ENCODE results near the gene DNAH9.

The DNAH9 gene

DNA sequence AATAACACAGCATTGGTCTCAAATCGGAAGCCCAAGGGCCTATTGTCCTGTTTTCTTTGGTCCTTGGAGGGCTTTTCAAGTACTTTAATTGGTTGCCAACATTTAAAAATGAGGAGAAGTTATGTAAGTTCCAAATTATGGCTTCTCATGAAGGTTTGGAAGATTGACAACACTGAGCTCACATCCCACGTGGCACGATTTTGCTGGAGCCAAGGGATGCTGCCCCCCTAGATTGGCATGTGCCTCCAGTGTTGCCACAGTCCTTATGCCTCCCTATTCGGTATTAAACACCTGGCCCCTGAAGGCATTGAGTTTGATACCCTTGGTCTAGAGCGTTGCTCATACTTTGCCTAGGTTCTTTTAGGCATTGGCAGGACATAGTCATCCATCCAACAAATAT lies 291.0 kb downstream of the DNAH9 start:
- no peaks in the 10 kb centered on the region for H3K27me3 ChIP-seq (ENCODE audit: control insufficient read depth in 2 of 2, insufficient read depth in 2 of 2, low read length in 2 of 2)
- no peaks in the 10 kb centered on the region for H3K36me3 ChIP-seq (ENCODE audit: control insufficient read depth in 2 of 2, insufficient read depth in 2 of 2, low read length in 2 of 2)
- no peak overlapping the region for H3K4me3 ChIP-seq (ENCODE audit: low read length in 2 of 2)
- no peak overlapping the region for H3K9ac ChIP-seq (ENCODE audit: low read depth in 1 of 2, low read length in 2 of 2)
- no peak overlapping the region for H3K27ac ChIP-seq (ENCODE audit: low read depth in 2 of 2, low read length in 2 of 2)
- no peaks in the 10 kb centered on the region for H3K9me3 ChIP-seq (ENCODE audit: control insufficient read depth in 2 of 2, low read length in 2 of 2)
- no peaks in the 10 kb centered on the region for H3K4me1 ChIP-seq (ENCODE audit: control insufficient read depth in 2 of 2, insufficient read depth in 2 of 2, low read length in 2 of 2)

DNA sequence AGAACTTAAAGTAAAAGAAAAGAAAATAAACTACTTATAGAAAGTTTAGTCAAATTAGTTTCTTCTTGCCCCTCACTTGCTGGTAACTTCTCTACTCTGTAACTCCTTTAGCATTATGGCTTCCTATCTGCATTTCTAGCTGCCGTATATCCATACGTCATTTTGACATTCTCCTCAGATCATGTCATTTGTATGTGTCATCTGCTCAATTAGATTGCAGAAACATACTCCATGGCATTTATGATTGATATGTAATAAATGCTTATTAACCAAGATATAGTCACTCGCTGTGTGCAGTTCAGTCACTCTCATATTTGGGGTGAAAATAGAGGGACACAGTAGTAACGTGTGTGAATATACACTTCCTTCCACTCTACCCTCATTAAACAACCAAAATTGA lies 295.6 kb downstream of the DNAH9 start:
- H3K4me1 ChIP-seq (ENCODE audit: control insufficient read depth in 2 of 2, insufficient read depth in 2 of 2, low read length in 2 of 2): no peaks in the 10 kb centered on the region
- H3K36me3 ChIP-seq (ENCODE audit: control insufficient read depth in 2 of 2, insufficient read depth in 2 of 2, low read length in 2 of 2): no peaks in the 10 kb centered on the region
- no peaks in the 10 kb centered on the region for H3K9me3 ChIP-seq (ENCODE audit: control insufficient read depth in 2 of 2, low read length in 2 of 2)
- no peak overlapping the region for H3K9ac ChIP-seq (ENCODE audit: low read depth in 1 of 2, low read length in 2 of 2)
- no peak overlapping the region for H3K27ac ChIP-seq (ENCODE audit: low read depth in 2 of 2, low read length in 2 of 2)
- H3K4me3 ChIP-seq (ENCODE audit: low read length in 2 of 2): no peak overlapping the region
- no peaks in the 10 kb centered on the region for H3K27me3 ChIP-seq (ENCODE audit: control insufficient read depth in 2 of 2, insufficient read depth in 2 of 2, low read length in 2 of 2)

DNA sequence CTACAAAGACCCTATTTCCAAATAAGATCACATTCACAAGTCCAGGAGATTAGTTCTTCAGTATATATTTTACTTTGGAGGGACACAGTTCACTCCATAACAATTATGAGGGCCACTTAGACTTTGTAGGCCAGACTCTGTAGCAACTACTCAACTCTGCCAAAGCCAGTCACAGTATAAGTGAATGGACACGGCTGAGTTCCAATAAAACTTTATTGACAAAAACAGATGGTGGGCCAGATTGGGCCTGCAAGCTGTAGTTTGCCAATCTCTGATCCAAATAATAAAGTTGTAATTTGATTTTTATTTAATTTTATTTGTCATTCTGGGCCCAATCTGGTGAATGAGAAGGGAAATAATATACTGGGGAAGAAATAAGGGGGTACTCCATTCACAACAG lies 297.9 kb downstream of the DNAH9 start:
- Histone ChIP-seq H3K36me3 (ENCODE audit: control insufficient read depth in 2 of 2, insufficient read depth in 2 of 2, low read length in 2 of 2) (no peaks in the 10 kb centered on the region), H3K9me3 (ENCODE audit: control insufficient read depth in 2 of 2, low read length in 2 of 2) (no peaks in the 10 kb centered on the region), H3K27ac (ENCODE audit: low read depth in 2 of 2, low read length in 2 of 2) (no peak overlapping the region), H3K4me3 (ENCODE audit: low read length in 2 of 2) (no peak overlapping the region), H3K4me1 (ENCODE audit: control insufficient read depth in 2 of 2, insufficient read depth in 2 of 2, low read length in 2 of 2) (no peaks in the 10 kb centered on the region), H3K9ac (ENCODE audit: low read depth in 1 of 2, low read length in 2 of 2) (no peak overlapping the region), H3K27me3 (ENCODE audit: control insufficient read depth in 2 of 2, insufficient read depth in 2 of 2, low read length in 2 of 2) (no peaks in the 10 kb centered on the region)

DNA sequence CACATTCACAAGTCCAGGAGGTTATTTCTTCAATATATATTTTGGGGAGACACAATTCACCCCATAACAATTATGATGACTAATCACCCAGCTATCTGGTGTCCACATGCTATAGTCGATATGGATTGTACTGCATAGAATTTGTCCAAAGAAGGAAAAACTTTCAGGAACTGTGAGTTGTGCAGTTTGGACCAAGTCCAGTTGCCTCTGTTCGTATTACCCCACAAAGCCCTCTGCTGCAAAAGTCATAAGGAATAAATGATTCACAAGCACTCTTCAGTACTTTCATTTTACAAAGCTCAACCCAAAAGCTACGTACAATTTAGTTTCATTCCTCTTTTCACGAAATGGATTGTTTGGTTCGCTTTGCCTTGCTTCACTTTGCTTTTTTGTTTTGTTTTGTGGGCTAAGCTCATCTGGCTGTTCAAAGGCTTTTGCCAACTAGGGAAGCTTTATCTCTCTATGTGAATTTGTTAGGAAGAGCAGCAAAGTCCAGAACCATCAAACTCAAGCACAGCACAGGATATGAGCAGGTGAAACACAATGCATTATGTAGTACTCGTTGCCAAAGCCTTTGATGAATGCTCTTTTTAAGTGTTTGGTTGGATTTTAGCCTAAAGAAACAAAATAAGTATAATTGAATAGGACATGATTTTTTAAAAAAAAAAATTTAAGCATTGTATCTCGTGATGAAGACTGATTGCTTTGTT lies 300.4 kb downstream of the DNAH9 start:
- no peaks in the 10 kb centered on the region for H3K9me3 ChIP-seq (ENCODE audit: control insufficient read depth in 2 of 2, low read length in 2 of 2)
- no peaks in the 10 kb centered on the region for H3K36me3 ChIP-seq (ENCODE audit: control insufficient read depth in 2 of 2, insufficient read depth in 2 of 2, low read length in 2 of 2)
- H3K4me1 ChIP-seq (ENCODE audit: control insufficient read depth in 2 of 2, insufficient read depth in 2 of 2, low read length in 2 of 2): no peaks in the 10 kb centered on the region
- no peaks in the 10 kb centered on the region for H3K27me3 ChIP-seq (ENCODE audit: control insufficient read depth in 2 of 2, insufficient read depth in 2 of 2, low read length in 2 of 2)
- no peak overlapping the region for H3K9ac ChIP-seq (ENCODE audit: low read depth in 1 of 2, low read length in 2 of 2)
- H3K4me3 ChIP-seq (ENCODE audit: low read length in 2 of 2): no peak overlapping the region
- no peak overlapping the region for H3K27ac ChIP-seq (ENCODE audit: low read depth in 2 of 2, low read length in 2 of 2)

DNA sequence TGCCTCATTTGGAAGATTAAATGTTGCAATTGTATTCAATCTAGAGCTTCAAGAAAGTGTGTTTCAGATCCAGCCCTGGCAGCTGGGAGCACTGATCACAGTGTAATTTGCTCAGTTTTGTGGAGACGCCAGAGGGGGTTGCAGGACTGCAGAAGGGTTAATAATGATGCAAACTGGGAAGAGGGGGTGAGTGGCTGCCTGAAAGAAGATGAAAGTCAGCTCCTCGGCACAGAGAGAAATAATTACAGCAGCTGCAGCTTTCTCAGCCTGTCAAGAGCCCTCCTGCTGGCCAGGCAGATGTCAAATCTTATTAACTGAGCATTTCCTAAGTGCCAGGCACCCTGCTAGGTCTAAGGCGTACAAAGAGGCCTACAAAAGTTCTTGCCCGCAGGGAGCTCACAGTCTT lies 301.3 kb downstream of the DNAH9 start:
- Histone ChIP-seq H3K9ac (ENCODE audit: low read depth in 1 of 2, low read length in 2 of 2) (no peak overlapping the region), H3K27me3 (ENCODE audit: control insufficient read depth in 2 of 2, insufficient read depth in 2 of 2, low read length in 2 of 2) (no peaks in the 10 kb centered on the region), H3K27ac (ENCODE audit: low read depth in 2 of 2, low read length in 2 of 2) (no peak overlapping the region), H3K9me3 (ENCODE audit: control insufficient read depth in 2 of 2, low read length in 2 of 2) (no peaks in the 10 kb centered on the region), H3K4me3 (ENCODE audit: low read length in 2 of 2) (no peak overlapping the region), H3K4me1 (ENCODE audit: control insufficient read depth in 2 of 2, insufficient read depth in 2 of 2, low read length in 2 of 2) (no peaks in the 10 kb centered on the region), H3K36me3 (ENCODE audit: control insufficient read depth in 2 of 2, insufficient read depth in 2 of 2, low read length in 2 of 2) (no peaks in the 10 kb centered on the region)

DNA sequence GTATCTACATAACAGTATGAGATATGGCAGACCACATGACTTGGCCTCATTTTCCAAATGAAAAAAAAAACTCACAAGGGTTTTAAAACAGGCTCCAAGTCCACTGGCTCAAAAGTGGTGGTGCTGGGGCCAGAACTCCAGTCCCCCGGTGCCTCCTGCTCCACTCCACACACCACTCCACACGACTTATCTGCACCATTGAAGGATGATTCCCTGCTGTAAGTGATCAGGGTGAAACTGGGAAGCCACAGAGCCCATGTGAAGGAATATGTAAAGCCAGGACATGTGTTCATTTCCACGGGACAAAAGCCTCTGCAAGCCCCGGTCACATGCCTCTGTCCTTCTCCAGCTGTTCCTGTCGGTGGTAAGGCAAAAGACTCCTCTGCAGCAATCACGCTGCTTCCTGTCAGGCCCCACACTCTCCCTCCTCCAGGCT lies 301.8 kb downstream of the DNAH9 start:
- Histone ChIP-seq H3K4me1 (ENCODE audit: control insufficient read depth in 2 of 2, insufficient read depth in 2 of 2, low read length in 2 of 2) (no peaks in the 10 kb centered on the region), H3K27ac (ENCODE audit: low read depth in 2 of 2, low read length in 2 of 2) (no peak overlapping the region), H3K4me3 (ENCODE audit: low read length in 2 of 2) (no peak overlapping the region), H3K27me3 (ENCODE audit: control insufficient read depth in 2 of 2, insufficient read depth in 2 of 2, low read length in 2 of 2) (no peaks in the 10 kb centered on the region), H3K9me3 (ENCODE audit: control insufficient read depth in 2 of 2, low read length in 2 of 2) (no peaks in the 10 kb centered on the region), H3K9ac (ENCODE audit: low read depth in 1 of 2, low read length in 2 of 2) (no peak overlapping the region), H3K36me3 (ENCODE audit: control insufficient read depth in 2 of 2, insufficient read depth in 2 of 2, low read length in 2 of 2) (no peaks in the 10 kb centered on the region)

DNA sequence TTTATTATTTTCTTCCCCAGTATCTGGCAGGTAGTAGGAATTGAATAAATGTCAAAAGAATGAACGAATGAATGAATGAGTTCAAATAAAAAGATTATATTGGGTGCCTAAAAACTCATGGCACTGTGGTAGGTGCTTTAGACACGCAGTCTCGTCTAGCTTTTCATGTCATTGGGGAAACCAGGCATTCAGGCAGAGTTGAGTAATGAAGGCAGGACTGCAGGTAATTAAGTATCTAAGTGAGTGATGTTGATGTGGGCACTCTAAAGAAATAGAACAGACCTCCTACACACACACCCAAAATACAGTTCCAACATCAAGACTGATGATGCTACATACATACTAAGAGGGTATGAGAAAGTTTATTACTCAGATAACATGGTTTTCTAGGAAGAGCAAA lies 302.4 kb downstream of the DNAH9 start:
- Histone ChIP-seq H3K9ac (ENCODE audit: low read depth in 1 of 2, low read length in 2 of 2) (no peak overlapping the region), H3K4me3 (ENCODE audit: low read length in 2 of 2) (no peak overlapping the region), H3K4me1 (ENCODE audit: control insufficient read depth in 2 of 2, insufficient read depth in 2 of 2, low read length in 2 of 2) (no peaks in the 10 kb centered on the region), H3K36me3 (ENCODE audit: control insufficient read depth in 2 of 2, insufficient read depth in 2 of 2, low read length in 2 of 2) (no peaks in the 10 kb centered on the region), H3K27ac (ENCODE audit: low read depth in 2 of 2, low read length in 2 of 2) (no peak overlapping the region), H3K9me3 (ENCODE audit: control insufficient read depth in 2 of 2, low read length in 2 of 2) (no peaks in the 10 kb centered on the region), H3K27me3 (ENCODE audit: control insufficient read depth in 2 of 2, insufficient read depth in 2 of 2, low read length in 2 of 2) (no peaks in the 10 kb centered on the region)

DNA sequence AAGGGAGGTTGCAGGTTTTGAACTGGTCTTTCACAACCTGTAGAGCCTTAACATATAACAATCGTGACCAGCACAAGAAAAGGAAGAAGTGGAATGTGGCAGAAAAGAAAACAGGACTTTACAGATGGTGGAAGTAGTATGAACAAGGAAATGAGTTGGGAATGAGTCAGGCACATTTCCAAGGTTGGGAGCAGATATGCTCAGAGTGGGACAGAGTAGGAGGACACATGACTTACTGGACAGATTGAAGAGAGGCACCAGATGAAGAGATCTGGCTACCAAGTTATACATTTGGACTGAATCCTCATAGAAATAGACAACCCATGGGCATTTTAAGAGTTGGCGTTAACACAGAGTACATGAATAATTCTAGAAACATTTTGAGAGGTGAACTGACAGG lies 303.7 kb downstream of the DNAH9 start:
- H3K36me3 ChIP-seq (ENCODE audit: control insufficient read depth in 2 of 2, insufficient read depth in 2 of 2, low read length in 2 of 2): no peaks in the 10 kb centered on the region
- H3K27me3 ChIP-seq (ENCODE audit: control insufficient read depth in 2 of 2, insufficient read depth in 2 of 2, low read length in 2 of 2): no peaks in the 10 kb centered on the region
- no peak overlapping the region for H3K27ac ChIP-seq (ENCODE audit: low read depth in 2 of 2, low read length in 2 of 2)
- no peaks in the 10 kb centered on the region for H3K4me1 ChIP-seq (ENCODE audit: control insufficient read depth in 2 of 2, insufficient read depth in 2 of 2, low read length in 2 of 2)
- H3K9me3 ChIP-seq (ENCODE audit: control insufficient read depth in 2 of 2, low read length in 2 of 2): no peaks in the 10 kb centered on the region
- H3K9ac ChIP-seq (ENCODE audit: low read depth in 1 of 2, low read length in 2 of 2): no peak overlapping the region
- H3K4me3 ChIP-seq (ENCODE audit: low read length in 2 of 2): no peak overlapping the region

DNA sequence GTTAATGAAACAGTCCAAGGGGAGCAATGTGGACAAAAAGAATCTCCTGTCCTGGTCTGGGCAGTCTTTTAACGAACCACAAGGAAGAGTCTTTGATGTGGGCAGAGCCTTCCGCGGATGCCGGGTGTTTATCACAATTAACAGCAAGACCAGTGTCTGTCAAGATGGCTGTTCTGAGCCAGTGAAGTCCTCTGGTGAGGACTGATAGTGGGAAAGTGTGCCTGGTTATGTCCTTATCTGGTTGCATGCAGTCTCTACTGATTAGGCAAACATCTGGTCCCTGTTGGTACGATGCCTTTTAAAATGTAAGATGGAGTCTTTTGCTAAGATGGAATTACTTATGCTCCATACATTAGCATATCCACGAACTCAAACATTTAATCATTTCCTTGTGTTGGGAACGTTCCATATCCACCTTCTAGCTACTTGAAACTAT lies 310.5 kb downstream of the DNAH9 start:
- no peak overlapping the region for H3K27ac ChIP-seq (ENCODE audit: low read depth in 2 of 2, low read length in 2 of 2)
- no peak overlapping the region for H3K9ac ChIP-seq (ENCODE audit: low read depth in 1 of 2, low read length in 2 of 2)
- H3K27me3 ChIP-seq (ENCODE audit: control insufficient read depth in 2 of 2, insufficient read depth in 2 of 2, low read length in 2 of 2): no peaks in the 10 kb centered on the region
- no peaks in the 10 kb centered on the region for H3K36me3 ChIP-seq (ENCODE audit: control insufficient read depth in 2 of 2, insufficient read depth in 2 of 2, low read length in 2 of 2)
- H3K4me1 ChIP-seq (ENCODE audit: control insufficient read depth in 2 of 2, insufficient read depth in 2 of 2, low read length in 2 of 2): no peaks in the 10 kb centered on the region
- H3K9me3 ChIP-seq (ENCODE audit: control insufficient read depth in 2 of 2, low read length in 2 of 2): no peaks in the 10 kb centered on the region
- H3K4me3 ChIP-seq (ENCODE audit: low read length in 2 of 2): no peak overlapping the region

DNA sequence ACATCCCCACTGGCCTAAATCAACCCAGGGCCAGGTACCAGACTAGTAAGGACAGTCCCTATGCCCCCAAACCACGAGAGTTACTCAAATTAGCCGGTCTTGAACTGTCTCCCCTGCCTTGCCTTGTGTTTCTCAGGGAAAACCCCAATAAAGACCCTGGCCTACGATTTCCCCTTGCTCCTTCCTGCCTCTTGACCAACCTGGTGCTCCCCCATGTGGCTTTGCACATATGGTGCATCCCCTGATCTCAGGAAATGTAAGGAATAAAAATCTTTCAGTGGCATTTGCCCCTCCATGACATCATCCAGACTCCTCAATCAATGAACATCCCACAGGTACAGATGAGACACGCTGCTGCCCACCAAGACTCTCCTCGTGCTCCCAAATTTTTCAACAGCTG lies 311.1 kb downstream of the DNAH9 start:
- no peaks in the 10 kb centered on the region for H3K4me1 ChIP-seq (ENCODE audit: control insufficient read depth in 2 of 2, insufficient read depth in 2 of 2, low read length in 2 of 2)
- H3K27me3 ChIP-seq (ENCODE audit: control insufficient read depth in 2 of 2, insufficient read depth in 2 of 2, low read length in 2 of 2): no peaks in the 10 kb centered on the region
- H3K36me3 ChIP-seq (ENCODE audit: control insufficient read depth in 2 of 2, insufficient read depth in 2 of 2, low read length in 2 of 2): no peaks in the 10 kb centered on the region
- H3K27ac ChIP-seq (ENCODE audit: low read depth in 2 of 2, low read length in 2 of 2): no peak overlapping the region
- H3K9ac ChIP-seq (ENCODE audit: low read depth in 1 of 2, low read length in 2 of 2): no peak overlapping the region
- no peaks in the 10 kb centered on the region for H3K9me3 ChIP-seq (ENCODE audit: control insufficient read depth in 2 of 2, low read length in 2 of 2)
- no peak overlapping the region for H3K4me3 ChIP-seq (ENCODE audit: low read length in 2 of 2)

DNA sequence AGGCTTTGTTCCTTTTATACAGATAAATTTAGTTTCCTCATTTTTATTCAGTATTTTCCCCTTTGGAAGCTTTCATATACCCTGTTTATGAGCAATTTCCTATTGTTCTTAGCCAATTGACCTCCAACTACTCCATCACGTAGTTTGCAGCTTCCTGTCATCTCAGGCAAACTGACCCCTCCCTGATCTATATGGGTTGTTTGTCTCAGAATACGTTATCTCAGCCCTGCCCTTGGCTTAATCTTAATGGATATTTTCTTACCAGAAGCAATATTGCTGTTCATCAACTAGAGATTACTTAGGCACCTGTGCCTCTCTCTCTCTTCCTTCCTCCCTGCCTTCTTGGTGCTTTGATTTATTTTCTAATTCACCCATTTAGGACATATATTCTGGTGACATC lies 317.8 kb downstream of the DNAH9 start:
- Histone ChIP-seq H3K4me3 (ENCODE audit: low read length in 2 of 2) (no peak overlapping the region), H3K27me3 (ENCODE audit: control insufficient read depth in 2 of 2, insufficient read depth in 2 of 2, low read length in 2 of 2) (no peaks in the 10 kb centered on the region), H3K9ac (ENCODE audit: low read depth in 1 of 2, low read length in 2 of 2) (no peak overlapping the region), H3K27ac (ENCODE audit: low read depth in 2 of 2, low read length in 2 of 2) (no peak overlapping the region), H3K9me3 (ENCODE audit: control insufficient read depth in 2 of 2, low read length in 2 of 2) (no peaks in the 10 kb centered on the region), H3K36me3 (ENCODE audit: control insufficient read depth in 2 of 2, insufficient read depth in 2 of 2, low read length in 2 of 2) (no peaks in the 10 kb centered on the region), H3K4me1 (ENCODE audit: control insufficient read depth in 2 of 2, insufficient read depth in 2 of 2, low read length in 2 of 2) (no peaks in the 10 kb centered on the region)

Data from mucosa of rectum (tissue), 2 donors.